GM18870 (cell line): ENCODE data around the gene GALNT3.

Experiments used
- ATAC-seq: cut with Tn5 transposase; IDR thresholded peaks from one replicate; pipeline ENCODE4 v1.9.1; 2021; ENCODE audit warnings: moderate library complexity; ENCODE audit not compliant: unreplicated experiment

GALNT3 gene

GRCh38 chr2:165793779-165794535 is at the start of gene GALNT3:
Gene GALNT3 (minus strand): TSS chr2:165794247. CDS start chr2:165770700, 23,547 bp downstream.
- peak; percentile 8 for ATAC-seq

- no peak for ATAC-seq
Measured at GRCh38 chr2:165843351-165843750, 49.3 kb upstream of the GALNT3 start.

GRCh38 chr2:165840333-165840958 is 46.4 kb upstream of the GALNT3 start:
- ATAC-seq = no peak

GRCh38 chr2:165839610-165840009 is 45.6 kb upstream of the GALNT3 start:
- ATAC-seq = no peak

- no peak for ATAC-seq
Measured at GRCh38 chr2:165837122-165837521, 43.1 kb upstream of the GALNT3 start.

- no peak for ATAC-seq
Measured at GRCh38 chr2:165835363-165835762, 41.3 kb upstream of the GALNT3 start.

- ATAC-seq = no peak
Measured at GRCh38 chr2:165833156-165833555, 39.1 kb upstream of the GALNT3 start.

- peak; percentile 16 for ATAC-seq
Measured at GRCh38 chr2:165827921-165828276, 33.9 kb upstream of the GALNT3 start.

- peak; percentile 94 for ATAC-seq
Measured at GRCh38 chr2:165827016-165827920, 33.2 kb upstream of the GALNT3 start.

GRCh38 chr2:165825041-165825440 is 31.0 kb upstream of the GALNT3 start:
- ATAC-seq = no peak

- no peak for ATAC-seq
Measured at GRCh38 chr2:165820296-165820695, 26.2 kb upstream of the GALNT3 start.

- ATAC-seq = no peak
Measured at GRCh38 chr2:165818920-165819319, 24.9 kb upstream of the GALNT3 start.

GRCh38 chr2:165815299-165816141 is 21.5 kb upstream of the GALNT3 start:
- peak; percentile 48 for ATAC-seq

GRCh38 chr2:165814473-165814872 is 20.4 kb upstream of the GALNT3 start:
- no peak for ATAC-seq

GRCh38 chr2:165811592-165812370 is 17.7 kb upstream of the GALNT3 start:
- ATAC-seq = no peak

GRCh38 chr2:165810418-165810817 is 16.4 kb upstream of the GALNT3 start:
- ATAC-seq = no peak

- ATAC-seq = no peak
Measured at GRCh38 chr2:165804719-165805118, 10.7 kb upstream of the GALNT3 start.

GRCh38 chr2:165803123-165803760 is 9.2 kb upstream of the GALNT3 start:
- ATAC-seq = no peak

GRCh38 chr2:165801176-165801575 is 7.1 kb upstream of the GALNT3 start:
- ATAC-seq = no peak
